Pancreas (tissue), 10 donors: ENCODE results near the gene XPO5. TPM values are rescaled to one million over a fixed set of nuclear protein-coding genes. Genes with fewer than 3 reads are reported as not detected.

ENCODE experiments used
- ATAC-seq, 4 donors: fragments of 200-7000 bp; cut with Tn5 transposase; one replicate each; pipeline versions ENCODE4 v1.8.0 to v1.9.1; 2020; ENCODE audit warnings: mild to moderate bottlenecking in 4 of 4, moderate library complexity in 4 of 4
- DNase-seq, 6 donors: peaks; one replicate each; pipeline ENCODE4 v3.0.0-alpha.2; 2020
- FAIRE-seq: peaks from 2 replicates; lab custom pipeline; 2012; peaks lifted over from hg19 to GRCh38; lab: Jason Lieb, UNC
- H3K27ac ChIP-seq, 4 donors: fragments of 200-600 bp; sonication (generic); 1 replicate in 3 of 4; 2 replicates in 1 of 4; pipeline versions ENCODE4 v1.5.0 to v1.8.0; 2020
- H3K27me3 ChIP-seq, 4 donors: fragments of 200-600 bp; one replicate each; pipeline ENCODE4 v1.8.0; 2021
- H3K36me3 ChIP-seq, 3 donors: fragments of 200-600 bp; sonication (generic) in 1 of 3; one replicate each; pipeline versions ENCODE4 v1.5.0 to v1.8.0; 2020 to 2021
- H3K4me1 ChIP-seq, 3 donors: fragments of 200-600 bp; one replicate each; pipeline ENCODE4 v1.8.0; 2021
- H3K4me3 ChIP-seq, 4 donors: fragments of 200-600 bp; sonication (generic) in 2 of 4; one replicate each; pipeline versions ENCODE4 v1.5.0 to v1.8.0; 2020 to 2021
- H3K9me3 ChIP-seq, 4 donors: fragments of 200-600 bp; one replicate each; pipeline ENCODE4 v1.8.0; 2021
- WGBS, 2 donors: extraction: QIAGEN DNeasy Blood & Tissue Kit; methylation state at CpG; one replicate each; pipeline ENCODE4 v1.1.7; 2013; 5-methylcytosine and 5-hydroxymethylcytosine counted together
- intact Hi-C, 3 donors: fragments of 100-400 bp; cut with DNase I; formaldehyde crosslinking; loops; one replicate each; pipeline versions ENCODE4 v1.11.1 to v1.14.2; 2022
- polyA plus RNA-seq, 2 donors: library from polyadenylated mRNA; stranded (reverse); fragments of 200-250 nt; gene quantifications; one replicate each; pipeline ENCODE4 v1.2.3, GENCODE V29; 2013
- total RNA-seq, 6 donors: library from RNA; stranded (reverse); fragmentation: NEBNext Ultra II Directional in 4 of 6; extraction: Animal tissue kit (Norgen Biotek cat#: 25700) in 4 of 6; gene quantifications; one replicate each; pipeline versions ENCODE4 v1.2.1 to v1.2.4, GENCODE V29; 2021 to 2023
- TF ChIP-seq, protein P1 (sequence below), 4 donors: fragments of 200-600 bp; sonication (generic) in 3 of 4; IDR thresholded peaks; one replicate each; pipeline versions ENCODE4 v1.5.0 to v1.8.0; 2021; ENCODE audit warnings: antibody characterized with exemption in 4 of 4
- donor health status: healthy with polysubstance abuse.
- donor health status: DM: no; HTN: no; CAD: no; lungs with moderate emphysema.
- donor health status: DM: no; HTN: no; CAD: no.
- donor health status: control.
- donor health status: control.
- donor health status: Bipolar disorder and iron deficiency.
- donor health status: DM: yes; HTN: yes; CAD: no.
- donor health status: DM: no; HTN: no; CAD: no.
- donor health status: DM: no; HTN: no; CAD: no.
- donor health status: DM: yes; HTN: yes; CAD: no.

XPO5 gene
- total and polyA plus RNA-seq, 8 donors, result 13.6 to 25.7 (median 20.6) TPM

GRCh38 chr6:43496370-43497128 is 79.3 kb downstream of the XPO5 start:
- intact Hi-C loops, result no loop called here
- WGBS, 2 donors, result 66 to 69% methylated on average over 18 of the region's 18 CpGs
- H3K9me3 ChIP-seq, result no peaks in the 10 kb centered on the region
- DNase-seq, result no peak
- no peak for FAIRE-seq
- no peak overlapping the region for H3K27ac ChIP-seq
- peak in 3 of 4 donors; percentile 28 to 64 (median 42) for ATAC-seq
- H3K36me3 ChIP-seq, result peaks cover 0 to 34% (median 13%) of the 10 kb centered on the region in 3 donors
- H3K27me3 ChIP-seq, result no peaks in the 10 kb centered on the region
- TF ChIP-seq, protein P1, sequence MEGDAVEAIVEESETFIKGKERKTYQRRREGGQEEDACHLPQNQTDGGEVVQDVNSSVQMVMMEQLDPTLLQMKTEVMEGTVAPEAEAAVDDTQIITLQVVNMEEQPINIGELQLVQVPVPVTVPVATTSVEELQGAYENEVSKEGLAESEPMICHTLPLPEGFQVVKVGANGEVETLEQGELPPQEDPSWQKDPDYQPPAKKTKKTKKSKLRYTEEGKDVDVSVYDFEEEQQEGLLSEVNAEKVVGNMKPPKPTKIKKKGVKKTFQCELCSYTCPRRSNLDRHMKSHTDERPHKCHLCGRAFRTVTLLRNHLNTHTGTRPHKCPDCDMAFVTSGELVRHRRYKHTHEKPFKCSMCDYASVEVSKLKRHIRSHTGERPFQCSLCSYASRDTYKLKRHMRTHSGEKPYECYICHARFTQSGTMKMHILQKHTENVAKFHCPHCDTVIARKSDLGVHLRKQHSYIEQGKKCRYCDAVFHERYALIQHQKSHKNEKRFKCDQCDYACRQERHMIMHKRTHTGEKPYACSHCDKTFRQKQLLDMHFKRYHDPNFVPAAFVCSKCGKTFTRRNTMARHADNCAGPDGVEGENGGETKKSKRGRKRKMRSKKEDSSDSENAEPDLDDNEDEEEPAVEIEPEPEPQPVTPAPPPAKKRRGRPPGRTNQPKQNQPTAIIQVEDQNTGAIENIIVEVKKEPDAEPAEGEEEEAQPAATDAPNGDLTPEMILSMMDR (IDR thresholded peaks at IDR 0.05), result peak in 1 of 4 donors; percentile 10
- H3K4me1 ChIP-seq, result no peaks in the 10 kb centered on the region
- no peak overlapping the region for H3K4me3 ChIP-seq

DNA sequence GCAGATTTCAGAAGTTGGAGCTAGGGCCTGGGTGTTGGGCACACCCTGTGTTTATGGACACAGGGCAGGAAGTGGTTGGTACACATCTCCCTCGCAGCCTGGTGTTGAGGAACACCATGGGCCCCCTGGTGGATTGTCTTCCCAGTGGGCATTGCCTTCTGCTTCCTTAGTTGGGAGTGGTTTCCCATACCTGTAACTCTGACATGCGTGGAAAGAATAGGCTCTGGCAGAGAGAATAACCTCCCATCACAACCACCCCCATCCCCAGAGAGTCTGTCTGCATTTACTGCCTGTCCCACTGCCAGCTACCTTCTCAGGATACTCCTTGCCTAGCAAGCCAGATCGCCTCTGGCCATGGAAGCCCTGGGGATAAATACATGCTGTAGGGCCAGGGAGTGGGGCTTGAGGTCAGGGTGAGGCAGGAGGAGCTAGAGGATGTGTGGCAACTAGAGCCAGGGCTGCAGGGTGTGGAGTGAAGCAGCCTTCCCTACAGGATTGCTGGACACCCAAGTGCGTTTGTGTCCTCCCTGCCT is 80.4 kb downstream of the XPO5 start:
- no peak overlapping the region for H3K27ac ChIP-seq
- H3K4me1 ChIP-seq, result no peaks in the 10 kb centered on the region
- peaks cover 0 to 30% (median 13%) of the 10 kb centered on the region in 3 donors for H3K36me3 ChIP-seq
- intact Hi-C loops, result no loop called here
- no peaks in the 10 kb centered on the region for H3K9me3 ChIP-seq
- no peaks in the 10 kb centered on the region for H3K27me3 ChIP-seq
- WGBS, 2 donors, result 83 to 84% methylated on average over 4 of the region's 4 CpGs
- TF ChIP-seq, protein P1 (IDR thresholded peaks at IDR 0.05), result no peak
- FAIRE-seq (no peak), DNase-seq (no peak), ATAC-seq (no peak)
- no peak overlapping the region for H3K4me3 ChIP-seq

GRCh38 chr6:43494766-43495165 is 81.1 kb downstream of the XPO5 start:
- Histone ChIP-seq H3K27me3 (no peaks in the 10 kb centered on the region), H3K4me3 (no peak overlapping the region), H3K36me3 (peaks cover 0 to 23% (median 8%) of the 10 kb centered on the region in 3 donors), H3K9me3 (no peaks in the 10 kb centered on the region), H3K27ac (no peak overlapping the region), H3K4me1 (no peaks in the 10 kb centered on the region)
- WGBS, 2 donors, result 97 to 99% methylated on average over 4 of the region's 4 CpGs
- TF ChIP-seq, protein P1 (IDR thresholded peaks at IDR 0.05), result no peak
- DNase-seq, result no peak
- no peak for ATAC-seq
- FAIRE-seq, result no peak
- intact Hi-C loops, result no loop called here

- intact Hi-C loops, result no loop called here
- H3K27me3 ChIP-seq, result no peaks in the 10 kb centered on the region
- ATAC-seq, result no peak
- no peak for FAIRE-seq
- 95 to 96% methylated on average over 6 of the region's 6 CpGs for WGBS, 2 donors
- TF ChIP-seq, protein P1 (IDR thresholded peaks at IDR 0.05), result no peak
- H3K4me3 ChIP-seq, result no peak overlapping the region
- no peak overlapping the region for H3K27ac ChIP-seq
- no peaks in the 10 kb centered on the region for H3K9me3 ChIP-seq
- DNase-seq, result no peak
- H3K4me1 ChIP-seq, result no peaks in the 10 kb centered on the region
- H3K36me3 ChIP-seq, result peaks cover 0 to 19% (median 4%) of the 10 kb centered on the region in 3 donors
Measured at GRCh38 chr6:43494321-43494720, 81.5 kb downstream of the XPO5 start.

GRCh38 chr6:43493833-43494232 is 82.0 kb downstream of the XPO5 start:
- FAIRE-seq, result no peak
- peak in 1 of 4 donors; percentile 25 for ATAC-seq

More at GRCh38 chr6:43493833-43494232, 82.0 kb downstream of the XPO5 start:
- no peaks in the 10 kb centered on the region for H3K4me1 ChIP-seq
- TF ChIP-seq, protein P1 (IDR thresholded peaks at IDR 0.05), result no peak
- peaks cover 0 to 14% (median 0%) of the 10 kb centered on the region in 3 donors for H3K36me3 ChIP-seq
- 72 to 76% methylated on average over 7 of the region's 7 CpGs for WGBS, 2 donors
- H3K9me3 ChIP-seq, result no peaks in the 10 kb centered on the region
- intact Hi-C loops, result no loop called here
- H3K27ac ChIP-seq, result no peak overlapping the region
- no peak for DNase-seq
- no peaks in the 10 kb centered on the region for H3K27me3 ChIP-seq
- H3K4me3 ChIP-seq, result no peak overlapping the region
